K562 (cell line): Measurements from ENCODE around the gene ZEB2. TPM values are rescaled to one million over a fixed set of nuclear protein-coding genes. Genes with fewer than 3 reads are reported as not detected.

Experiments used
- ATAC-seq: fragments of 200-7000 bp; cut with Tn5 transposase; 3 replicates; pipeline ENCODE4 v1.9.1; 2020; ENCODE audit warnings: moderate library complexity
- BruUV-seq: library from RNA; stranded (reverse); fragments of 400-500 nt; replicated peaks from 2 replicates; lab custom pipeline; 2021; lab: Mats Ljungman, UMichigan
- CTCF ChIA-PET: fragments of 300-600 bp; formaldehyde crosslinking; extraction: SDS; loops from one replicate; lab custom pipeline; 2021; ENCODE audit warnings: low intra/inter-chr PET ratio; lab: Yijun Ruan, JAX
- POLR2A ChIA-PET: fragments of 300-600, 350-650 bp; sonication (Branson Sonifier 250); formaldehyde crosslinking; extraction: SDS; loops from one replicate; lab custom pipeline; 2021; ENCODE audit warnings: antibody characterized with exemption, inconsistent platforms; lab: Yijun Ruan, JAX
- DNase-seq, 4 experiments: peaks; one replicate each; pipeline versions ENCODE4 v3.0.0 to v3.0.0-alpha.2; 2011 to 2018; ENCODE audit warnings: low spot score in 3 of 4, mixed read lengths in 3 of 4; ENCODE audit errors: extremely low read depth in 1 of 4
- FAIRE-seq: peaks from 2 replicates; lab custom pipeline; 2011; peaks lifted over from hg19 to GRCh38; lab: Jason Lieb, UNC
- H2AFZ ChIP-seq: 2 replicates; pipeline ENCODE4 v1.6.0; 2011; ENCODE audit warnings: low read depth, low read length, control low read depth, inconsistent platforms
- H3K27ac ChIP-seq: fragments of 200-600 bp; 3 replicates; pipeline ENCODE4 v1.8.0; 2011; ENCODE audit warnings: low read depth, mild to moderate bottlenecking, control low read depth, inconsistent platforms, low read length, moderate library complexity, mixed read lengths; ENCODE audit errors: extremely low read depth
- H3K27me3 ChIP-seq, 2 experiments: fragments of 300-600 bp in 1 of 2; 2 replicates in 1 of 2; 3 replicates in 1 of 2; pipeline versions ENCODE4 v1.6.0 to v1.8.0; 2011; ENCODE audit warnings: inconsistent platforms in 2 of 2, low read length in 2 of 2, mild to moderate bottlenecking in 1 of 2, mixed read lengths in 1 of 2, moderate library complexity in 1 of 2; ENCODE audit not compliant: control insufficient read depth in 2 of 2, insufficient read depth in 2 of 2
- H3K36me3 ChIP-seq: fragments of 300-600 bp; 3 replicates; pipeline ENCODE4 v1.8.0; 2011; ENCODE audit warnings: mild to moderate bottlenecking, low read length, inconsistent platforms; ENCODE audit not compliant: control insufficient read depth, insufficient read depth
- H3K4me1 ChIP-seq, 2 experiments: fragments of 200-600 bp in 1 of 2; replicated peaks in 1 of 2; 2 replicates in 1 of 2; 3 replicates in 1 of 2; pipeline versions ENCODE4 v1.5.1 to v1.8.0; 2011; ENCODE audit warnings: inconsistent platforms in 2 of 2, low read length in 2 of 2, mild to moderate bottlenecking in 1 of 2, mixed read lengths in 1 of 2, moderate library complexity in 1 of 2; ENCODE audit not compliant: control insufficient read depth in 2 of 2, insufficient read depth in 2 of 2
- H3K4me2 ChIP-seq: 2 replicates; pipeline ENCODE4 v1.6.1; 2011; ENCODE audit warnings: low read length, control low read depth, inconsistent platforms, mixed read lengths; ENCODE audit not compliant: insufficient read depth
- H3K4me3 ChIP-seq: fragments of 200-600 bp; sonication (generic), shearing (Covaris generic); 2 replicates; pipeline ENCODE4 v1.5.1; 2016; ENCODE audit warnings: control low read depth, inconsistent platforms
- H3K79me2 ChIP-seq: fragments of 200-600 bp; 3 replicates; pipeline ENCODE4 v1.8.0; 2011; ENCODE audit warnings: low read length, inconsistent platforms; ENCODE audit not compliant: control insufficient read depth, insufficient read depth
- H3K9ac ChIP-seq, 2 experiments: 2 replicates each; pipeline versions ENCODE4 v1.6.0 to v1.6.1; 2011; ENCODE audit warnings: low read depth in 2 of 2, low read length in 2 of 2, control low read depth in 1 of 2, inconsistent platforms in 1 of 2, mild to moderate bottlenecking in 1 of 2, mixed read lengths in 1 of 2; ENCODE audit not compliant: insufficient read depth in 1 of 2
- H3K9me1 ChIP-seq: one replicate; pipeline ENCODE4 v1.6.0; 2011; ENCODE audit warnings: inconsistent platforms, mild to moderate bottlenecking, low read length, moderate library complexity; ENCODE audit not compliant: control insufficient read depth, insufficient read depth
- H3K9me3 ChIP-seq: replicated peaks from 2 replicates; pipeline ENCODE4 v1.5.1; 2011; ENCODE audit warnings: low read depth, low read length, inconsistent platforms; ENCODE audit not compliant: control insufficient read depth, insufficient read depth
- H4K20me1 ChIP-seq: replicated peaks from 2 replicates; pipeline ENCODE4 v1.6.1; 2011; ENCODE audit warnings: low read length, inconsistent platforms, mixed read lengths; ENCODE audit not compliant: control insufficient read depth, insufficient read depth
- MXI1 ChIP-seq: IDR thresholded peaks from 2 replicates; pipeline ENCODE4 v1.6.1; 2011; ENCODE audit warnings: low read depth, mild to moderate bottlenecking, improper control_type of control experiment, low read length
- WGBS: fragments of 100-300 bp; shearing (Covaris generic); methylation state at CpG from one replicate; pipeline ENCODE4 v1.1.6; 2016; ENCODE audit warnings: low coverage, mixed read lengths; ENCODE audit not compliant: insufficient coverage; ENCODE audit errors: missing lambda C conversion rate; 5-methylcytosine and 5-hydroxymethylcytosine counted together
- in situ Hi-C: fragments of 300-500 bp; cut with MboI; formaldehyde crosslinking; loops from 4 replicates; pipeline ENCODE4 v1.15.0; 2018; ENCODE audit warnings: inconsistent platforms, mixed read lengths
- intact Hi-C: fragments of 100-400 bp; cut with micrococcal nuclease; formaldehyde crosslinking; loops from 2 replicates; pipeline ENCODE4 v1.14.2; 2022
- polyA plus RNA-seq, 8 experiments: library from polyadenylated mRNA; depleted of rRNA in 4 of 8; stranded (reverse) in 5 of 8; unstranded in 3 of 8; fragments of >200 nt; fragmentation: Nextera tagmentation in 2 of 8; fragmentation: Illumina TruSeq in 1 of 8; extraction: Ambion mirVana in 2 of 8; extraction: Trizol in 1 of 8; gene quantifications; 2 replicates each; pipeline versions ENCODE4 v1.2.1 to v1.2.3, GENCODE V29; 2011 to 2014; ENCODE audit warnings: inconsistent platforms in 1 of 8, missing spikeins in 1 of 8
- total RNA-seq, 7 experiments: library from RNA; depleted of rRNA in 6 of 7; stranded (reverse); fragments of >200 nt in 6 of 7; fragmentation: Illumina TruSeq in 2 of 7; extraction: Trizol in 2 of 7; gene quantifications; 2 replicates each; pipeline versions ENCODE4 v1.2.1 to v1.2.3, GENCODE V29; 2011 to 2021; ENCODE audit warnings: low replicate concordance in 1 of 7
- TF ChIP-seq, protein P1 (sequence below): fragments of 450-650 bp; formaldehyde crosslinking; IDR thresholded peaks from 2 replicates; pipeline ENCODE4 v1.4.0; 2020; ENCODE audit warnings: mild to moderate bottlenecking, mixed read lengths

ZEB2 gene
- total and polyA plus RNA-seq, 9 of the 15 experiments (the other 6 are each of a cell fraction or from before 2014, with no cell fraction given), result 15.1 to 113 (median 72.3) TPM

DNA sequence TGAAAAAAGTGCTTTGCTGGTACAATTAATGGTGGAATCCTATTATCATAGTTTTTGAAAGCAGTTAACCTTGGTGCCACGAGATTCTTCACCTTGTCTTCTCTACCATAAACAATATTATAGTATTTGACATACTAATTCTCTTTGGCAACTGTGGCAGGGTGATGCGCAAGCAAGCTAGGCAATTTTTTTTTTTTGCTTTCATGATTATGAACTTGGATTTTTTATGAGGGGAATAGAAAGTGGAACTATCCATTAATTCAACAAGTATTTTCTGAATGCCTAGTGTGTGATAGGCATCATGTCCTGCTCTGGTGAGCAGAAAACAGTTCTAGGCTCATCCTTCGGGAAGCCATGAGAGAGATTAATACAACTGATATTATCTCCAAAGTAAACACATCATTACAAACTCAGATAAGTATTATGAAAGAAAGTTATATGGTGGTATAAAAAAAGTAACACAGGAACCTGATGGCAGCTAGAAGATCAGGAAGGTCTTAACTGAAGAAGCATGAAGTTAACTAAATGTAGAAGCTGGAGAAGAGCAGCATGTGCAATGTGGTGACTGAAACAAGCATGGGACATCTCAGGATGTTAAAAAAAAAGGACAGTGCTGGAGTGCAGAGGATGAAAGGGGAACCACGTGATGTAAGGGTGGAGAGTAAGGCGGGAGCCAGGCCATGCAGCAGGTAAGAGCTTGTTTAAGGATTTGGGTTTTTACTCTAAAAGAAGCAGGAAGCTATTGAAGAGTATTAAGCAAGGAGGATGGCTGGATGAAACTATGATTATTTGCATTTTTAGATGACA lies 113.7 kb downstream of the ZEB2 start:
- intact Hi-C loops (no loop called here), in situ Hi-C loops (no loop called here)
- H4K20me1 ChIP-seq, result 0 out of 2 replicates have a peak, but pooled peaks cover 3% of the 10 kb centered on the region
- 77% methylated on average over 5 of the region's 5 CpGs for WGBS
- no peak for DNase-seq
- ATAC-seq, result peak; percentile 48
- H3K27me3 ChIP-seq, result no peaks in the 10 kb centered on the region
- no TSS peak for BruUV-seq
- H2AFZ ChIP-seq, result no peak overlapping the region
- peaks cover 94% of the 10 kb centered on the region for H3K36me3 ChIP-seq
- FAIRE-seq, result no peak
- H3K9me1 ChIP-seq, result no peaks in the 10 kb centered on the region
- TF ChIP-seq MXI1, result no peak
- TF ChIP-seq, protein P1, sequence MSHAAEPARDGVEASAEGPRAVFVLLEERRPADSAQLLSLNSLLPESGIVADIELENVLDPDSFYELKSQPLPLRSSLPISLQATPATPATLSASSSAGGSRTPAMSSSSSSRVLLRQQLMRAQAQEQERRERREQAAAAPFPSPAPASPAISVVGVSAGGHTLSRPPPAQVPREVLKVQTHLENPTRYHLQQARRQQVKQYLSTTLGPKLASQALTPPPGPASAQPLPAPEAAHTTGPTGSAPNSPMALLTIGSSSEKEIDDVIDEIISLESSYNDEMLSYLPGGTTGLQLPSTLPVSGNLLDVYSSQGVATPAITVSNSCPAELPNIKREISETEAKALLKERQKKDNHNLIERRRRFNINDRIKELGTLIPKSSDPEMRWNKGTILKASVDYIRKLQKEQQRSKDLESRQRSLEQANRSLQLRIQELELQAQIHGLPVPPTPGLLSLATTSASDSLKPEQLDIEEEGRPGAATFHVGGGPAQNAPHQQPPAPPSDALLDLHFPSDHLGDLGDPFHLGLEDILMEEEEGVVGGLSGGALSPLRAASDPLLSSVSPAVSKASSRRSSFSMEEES (CRISPR knock-in tag), result peak; percentile 32
- no peak overlapping the region for H3K27ac ChIP-seq
- no peak overlapping the region for H3K4me3 ChIP-seq
- ChIA-PET POLR2A (interaction anchor here (0.6 kb wide), 1 partner anchor 10 kb away, joined by 3 read pairs; no protein-coding TSS in a partner anchor), CTCF (no interaction called here)
- no peaks in the 10 kb centered on the region for H3K4me1 ChIP-seq
- no peaks in the 10 kb centered on the region for H3K9me3 ChIP-seq
- no peak overlapping the region for H3K9ac ChIP-seq
- H3K79me2 ChIP-seq, result peaks cover 48% of the 10 kb centered on the region; the same call in 2 of the 3 replicates
- H3K4me2 ChIP-seq, result no peak overlapping the region
